GM12892 (cell line): Measurements from ENCODE around the gene TRAF3.

Experiments used
- DNase-seq: peaks from one replicate; pipeline ENCODE4 v3.0.0; 2011; ENCODE audit not compliant: insufficient read length
- FAIRE-seq: peaks from 2 replicates; lab custom pipeline; 2011; peaks lifted over from hg19 to GRCh38; lab: Jason Lieb, UNC
- POLR2A ChIP-seq: IDR thresholded peaks from 2 replicates; pipeline ENCODE4 v1.6.1; 2011; ENCODE audit warnings: low read depth, low read length, control low read depth
- POLR2AphosphoS5 ChIP-seq: IDR thresholded peaks from 2 replicates; pipeline ENCODE4 v1.6.1; 2011; ENCODE audit warnings: low read depth, low read length, control low read depth
- TAF1 ChIP-seq: IDR thresholded peaks from 2 replicates; pipeline ENCODE4 v1.6.1; 2011; ENCODE audit warnings: low read depth, mild to moderate bottlenecking, control low read depth, low read length, borderline replicate concordance

TRAF3 gene

GRCh38 chr14:102957222-102957621 is 180.0 kb downstream of the TRAF3 start:
- TF ChIP-seq POLR2AphosphoS5, result no peak
- TF ChIP-seq POLR2A, result no peak
- TF ChIP-seq TAF1, result no peak
- FAIRE-seq, result no peak
- DNase-seq, result no peak

- TF ChIP-seq TAF1 (no peak), POLR2A (no peak), POLR2AphosphoS5 (no peak)
- no peak for FAIRE-seq
- no peak for DNase-seq
Observed at GRCh38 chr14:102958461-102958860, 181.2 kb downstream of the TRAF3 start.
